HCT116 (cell line): Measurements from ENCODE around the gene PIK3R6. TPM values are rescaled to one million over a fixed set of nuclear protein-coding genes. Genes with fewer than 3 reads are reported as not detected.
A peak's percentile ranks its signal among the peaks of the same experiment; 100 is the strongest.

Experiments
- ATAC-seq: fragments of 200-7000 bp; cut with Tn5 transposase; 2 replicates; pipeline ENCODE4 v1.9.1; 2020; ENCODE audit warnings: mild to moderate bottlenecking, moderate library complexity
- BruUV-seq: library from RNA; stranded (reverse); fragments of 400-500 nt; replicated peaks from 2 replicates; lab custom pipeline; 2021; lab: Mats Ljungman, UMichigan
- CTCF ChIA-PET: fragments of 300-600 bp; sonication (Branson Sonifier 250); formaldehyde crosslinking; loops from one replicate; lab custom pipeline; 2021; ENCODE audit warnings: antibody characterized with exemption; lab: Charles Lee
- POLR2A ChIA-PET: fragments of 300-600, 350-600 bp; sonication (Branson Sonifier 250); formaldehyde crosslinking; loops from one replicate; lab custom pipeline; 2021; ENCODE audit warnings: antibody characterized with exemption; lab: Charles Lee
- RAD21 ChIA-PET, 2 experiments: fragments of 300-600 bp; sonication (Branson Sonifier 250); formaldehyde crosslinking; loops; one replicate each; lab custom pipeline; 2023; ENCODE audit warnings: low total read pairs in 2 of 2; ENCODE audit not compliant: uncharacterized antibody in 2 of 2, unreplicated experiment in 2 of 2, low non-redundant PET in 1 of 2; lab: Charles Lee
- DNase-seq: peaks from one replicate; pipeline ENCODE4 v3.0.0-alpha.2; 2010; ENCODE audit warnings: low read depth, low spot score
- H2AFZ ChIP-seq: fragments of 200-600 bp; shearing (Covaris generic), sonication (generic); 2 replicates; pipeline ENCODE4 v1.6.1; 2017; ENCODE audit warnings: low read depth, mixed run types, mixed read lengths, antibody characterized with exemption, low read length; ENCODE audit not compliant: poor library complexity, severe bottlenecking
- H3K27ac ChIP-seq: 2 replicates; pipeline ENCODE4 v1.5.1; 2012; ENCODE audit warnings: low read depth, low read length
- H3K27me3 ChIP-seq: fragments of 200-600 bp; sonication (generic); 2 replicates; pipeline ENCODE4 v1.6.1; 2016; ENCODE audit warnings: mixed run types, low read length, mixed read lengths; ENCODE audit not compliant: insufficient read depth
- H3K36me3 ChIP-seq, 2 experiments: fragments of 200-500 bp in 1 of 2; fragments of 200-600 bp in 1 of 2; sonication (Bioruptor generic) in 1 of 2; sonication (generic) in 1 of 2; 2 replicates each; pipeline versions ENCODE4 v1.5.1 to v1.6.1; 2014 to 2016; ENCODE audit warnings: low read length in 2 of 2, inconsistent platforms in 1 of 2, mixed read lengths in 1 of 2, mixed run types in 1 of 2; ENCODE audit not compliant: insufficient read depth in 2 of 2, control insufficient read depth in 1 of 2
- H3K4me1 ChIP-seq, 2 experiments: fragments of 200-600 bp in 1 of 2; sonication (generic) in 1 of 2; 2 replicates each; pipeline versions ENCODE4 v1.5.1 to v1.6.1; 2012 to 2017; ENCODE audit warnings: low read length in 2 of 2, inconsistent platforms in 1 of 2, mild to moderate bottlenecking in 1 of 2, mixed read lengths in 1 of 2, mixed run types in 1 of 2, moderate library complexity in 1 of 2; ENCODE audit not compliant: insufficient read depth in 2 of 2, control insufficient read depth in 1 of 2
- H3K4me2 ChIP-seq: fragments of 200-600 bp; sonication (generic); 2 replicates; pipeline ENCODE4 v1.6.1; 2017; ENCODE audit warnings: mixed run types, low read length, mixed read lengths
- H3K4me3 ChIP-seq, 2 experiments: fragments of 200-600 bp in 1 of 2; sonication (generic) in 1 of 2; replicated peaks in 1 of 2; 2 replicates each; pipeline ENCODE4 v1.5.1; 2011 to 2016; ENCODE audit warnings: low read length in 2 of 2, control low read depth in 1 of 2, low read depth in 1 of 2, mild to moderate bottlenecking in 1 of 2, mixed read lengths in 1 of 2, mixed run types in 1 of 2
- H3K79me2 ChIP-seq: fragments of 200-600 bp; sonication (generic); 2 replicates; pipeline ENCODE4 v1.6.1; 2017; ENCODE audit warnings: mild to moderate bottlenecking, mixed run types, low read length, moderate library complexity, mixed read lengths; ENCODE audit not compliant: insufficient read depth
- H3K9ac ChIP-seq: fragments of 200-600 bp; sonication (generic); 2 replicates; pipeline ENCODE4 v1.6.1; 2016; ENCODE audit warnings: low read length, mixed read lengths
- H3K9me2 ChIP-seq: fragments of 200-600 bp; sonication (generic), shearing (Covaris generic); 2 replicates; pipeline ENCODE4 v1.6.1; 2017; ENCODE audit warnings: mixed run types, mild to moderate bottlenecking, moderate library complexity; ENCODE audit not compliant: insufficient read depth
- H3K9me3 ChIP-seq, 2 experiments: fragments of 200-500 bp in 1 of 2; fragments of 200-600 bp in 1 of 2; sonication (Bioruptor generic) in 1 of 2; sonication (generic) in 1 of 2; 2 replicates each; pipeline ENCODE4 v1.6.1; 2014 to 2017; ENCODE audit warnings: low read length in 2 of 2, mixed read lengths in 2 of 2, inconsistent platforms in 1 of 2, low read depth in 1 of 2, mild to moderate bottlenecking in 1 of 2, mixed run types in 1 of 2, moderate library complexity in 1 of 2; ENCODE audit not compliant: control insufficient read depth in 1 of 2, insufficient read depth in 1 of 2
- H4K20me1 ChIP-seq: fragments of 200-600 bp; sonication (generic), shearing (Covaris generic); 2 replicates; pipeline ENCODE4 v1.6.1; 2017; ENCODE audit warnings: mixed run types, mild to moderate bottlenecking, moderate library complexity; ENCODE audit not compliant: insufficient read depth
- ATF3 ChIP-seq: IDR thresholded peaks from 2 replicates; pipeline ENCODE4 v1.6.1; 2012
- CBX3 ChIP-seq: IDR thresholded peaks from 2 replicates; pipeline ENCODE4 v1.6.1; 2012; ENCODE audit warnings: low read depth
- CEBPB ChIP-seq: IDR thresholded peaks from 2 replicates; pipeline ENCODE4 v1.6.1; 2012; ENCODE audit warnings: low read depth
- CTCF ChIP-seq, 3 experiments: fragments of 200-600 bp in 1 of 3; sonication (generic) in 1 of 3; IDR thresholded peaks in 2 of 3; conservative IDR thresholded peaks in 1 of 3; 2 replicates each; pipeline ENCODE4 v1.5.1; 2012 to 2017; ENCODE audit warnings: low read depth in 2 of 3, low read length in 2 of 3, antibody characterized with exemption in 1 of 3, borderline replicate concordance in 1 of 3, control low read depth in 1 of 3, mild to moderate bottlenecking in 1 of 3, mixed read lengths in 1 of 3, mixed run types in 1 of 3, moderate library complexity in 1 of 3; ENCODE audit not compliant: insufficient read depth in 1 of 3
- FOSL1 ChIP-seq: IDR thresholded peaks from 2 replicates; pipeline ENCODE4 v1.6.1; 2012; ENCODE audit warnings: low read depth
- JUND ChIP-seq: IDR thresholded peaks from 2 replicates; pipeline ENCODE4 v1.6.1; 2012
- POLR2A ChIP-seq: IDR thresholded peaks from 2 replicates; pipeline ENCODE4 v1.7.0; 2011; ENCODE audit warnings: borderline replicate concordance; ENCODE audit not compliant: insufficient read depth, insufficient read length; ENCODE audit errors: extremely low read depth
- REST ChIP-seq: IDR thresholded peaks from 2 replicates; pipeline ENCODE4 v1.6.1; 2012; ENCODE audit warnings: low read depth
- SIN3A ChIP-seq: IDR thresholded peaks from 2 replicates; pipeline ENCODE4 v1.6.1; 2012; ENCODE audit warnings: low read depth
- SRF ChIP-seq: IDR thresholded peaks from 2 replicates; pipeline ENCODE4 v1.6.1; 2012; ENCODE audit warnings: low read depth
- intact Hi-C: fragments of 100-400 bp; cut with micrococcal nuclease; formaldehyde crosslinking; loops from 2 replicates; pipeline ENCODE4 v1.10.0; 2022
- total RNA-seq: library from RNA; stranded (reverse); gene quantifications from one replicate; pipeline ENCODE4 v1.2.1, GENCODE V29; 2021; ENCODE audit not compliant: unreplicated experiment

PIK3R6 gene
- total RNA-seq, 1 experiment from 2014 or later, result 0.07 TPM

GRCh38 chr17:8887834-8888703 is 20.6 kb upstream of the PIK3R6 start:
- intact Hi-C loops, result loop anchor here (1.0 kb wide), 1 partner anchor 110 kb away; no protein-coding TSS in a partner anchor
- no peaks in the 10 kb centered on the region for H3K79me2 ChIP-seq
- no peak overlapping the region for H3K27ac ChIP-seq
- ATAC-seq (no peak), DNase-seq (no peak)
- H3K4me3 ChIP-seq, result no peak overlapping the region
- ChIA-PET CTCF (interaction anchor here (1.1 to 2.0 kb wide), 3 partner anchors 10 to 634 kb away, joined by 4 to 9 read pairs (median 4); no protein-coding TSS in a partner anchor), POLR2A (interaction anchor here (0.5 kb wide), 1 partner anchor 30 kb away, joined by 4 read pairs; no protein-coding TSS in a partner anchor), RAD21 (no interaction called here)
- no peaks in the 10 kb centered on the region for H3K36me3 ChIP-seq
- H3K9ac ChIP-seq, result no peak overlapping the region
- H3K9me3 ChIP-seq, result no peaks in the 10 kb centered on the region
- no peaks in the 10 kb centered on the region for H3K27me3 ChIP-seq
- no peak overlapping the region for H2AFZ ChIP-seq
- H3K4me1 ChIP-seq, result peaks cover 0 to 20% of the 10 kb centered on the region in 2 experiments; a peak in 2 of 4 replicates
- TF ChIP-seq CEBPB, result no peak
- TF ChIP-seq CTCF (IDR thresholded peaks at IDR 0.05 in 2 of 3, conservative IDR thresholded peaks at IDR 0.05 in 1 of 3; ENCODE audit: borderline replicate concordance in 1 of 3, insufficient read depth in 1 of 3, low read depth in 2 of 3, low read length in 2 of 3), result peak; percentile 22 to 38 (median 33); a peak in 4 of 6 replicates
- no peak for TF ChIP-seq ATF3
- H3K4me2 ChIP-seq, result no peak overlapping the region
- H4K20me1 ChIP-seq, result no peaks in the 10 kb centered on the region
- H3K9me2 ChIP-seq, result no peaks in the 10 kb centered on the region
- BruUV-seq, result no TSS peak

GRCh38 chr17:8887301-8887700 is 19.8 kb upstream of the PIK3R6 start:
- no peaks in the 10 kb centered on the region for H3K9me2 ChIP-seq
- H3K79me2 ChIP-seq, result no peaks in the 10 kb centered on the region
- H3K27ac ChIP-seq, result no peak overlapping the region
- ChIA-PET RAD21 (no interaction called here), CTCF (no interaction called here), POLR2A (no interaction called here)
- no peak for ATAC-seq
- H3K9me3 ChIP-seq, result no peaks in the 10 kb centered on the region
- DNase-seq, result no peak
- H3K4me3 ChIP-seq, result no peak overlapping the region
- no TSS peak for BruUV-seq
- H2AFZ ChIP-seq, result no peak overlapping the region
- no peak for TF ChIP-seq REST
- TF ChIP-seq CTCF (IDR thresholded peaks at IDR 0.05 in 2 of 3, conservative IDR thresholded peaks at IDR 0.05 in 1 of 3; ENCODE audit: borderline replicate concordance in 1 of 3, insufficient read depth in 1 of 3, low read depth in 2 of 3, low read length in 2 of 3), result no peak
- no peak for TF ChIP-seq JUND
- TF ChIP-seq FOSL1, result no peak
- TF ChIP-seq CBX3, result no peak
- no peak for TF ChIP-seq SRF
- TF ChIP-seq POLR2A, result no peak
- no peak for TF ChIP-seq SIN3A
- no peaks in the 10 kb centered on the region for H3K36me3 ChIP-seq
- H3K27me3 ChIP-seq, result no peaks in the 10 kb centered on the region
- H3K4me1 ChIP-seq, result peaks cover 0 to 20% of the 10 kb centered on the region in 2 experiments; a peak in 2 of 4 replicates
- no peaks in the 10 kb centered on the region for H4K20me1 ChIP-seq
- peak overlapping the region; percentile 87; the same call in 1 of the 2 replicates for H3K4me2 ChIP-seq
- intact Hi-C loops, result no loop called here
- H3K9ac ChIP-seq, result no peak overlapping the region
